Measurements from ENCODE around the gene ANKRD40. TPM values are rescaled to one million over a fixed set of nuclear protein-coding genes. Genes with fewer than 3 reads are reported as not detected.
A peak's percentile ranks its signal among the peaks of the same experiment; 100 is the strongest.

Gene ANKRD40
- total RNA-seq, 1 experiment from 2014 or later, result 72.0 TPM

GRCh38 chr17:50668838-50669581 lies 38.7 kb downstream of the ANKRD40 start:
- Histone ChIP-seq H3K4me3 (replicated peaks in 1 of 2; ENCODE audit: low read depth in 1 of 2, low read length in 2 of 2) (peak overlapping the region in 1 of 2 experiments; percentile 28; a peak in 1 of 4 replicates), H3K27me3 (ENCODE audit: insufficient read depth, low read length) (no peaks in the 10 kb centered on the region), H3K9me3 (ENCODE audit: control insufficient read depth in 1 of 2, insufficient read depth in 1 of 2, low read depth in 1 of 2, low read length in 2 of 2) (no peaks in the 10 kb centered on the region), H3K9me2 (ENCODE audit: insufficient read depth) (no peaks in the 10 kb centered on the region), H3K27ac (ENCODE audit: low read depth, low read length) (no peak overlapping the region; the same call in 1 of the 2 replicates), H3K9ac (ENCODE audit: low read length) (peak overlapping the region; percentile 34), H3K36me3 (ENCODE audit: control insufficient read depth in 1 of 2, insufficient read depth in 2 of 2, low read length in 2 of 2) (no peaks in the 10 kb centered on the region), H3K4me2 (ENCODE audit: low read length) (peak overlapping the region; percentile 67), H3K4me1 (ENCODE audit: control insufficient read depth in 1 of 2, insufficient read depth in 2 of 2, low read length in 2 of 2) (peaks cover 24 to 65% of the 10 kb centered on the region in 2 experiments), H3K79me2 (ENCODE audit: insufficient read depth, low read length) (no peaks in the 10 kb centered on the region), H2AFZ (ENCODE audit: low read depth, low read length, poor library complexity, severe bottlenecking) (no peak overlapping the region), H4K20me1 (ENCODE audit: insufficient read depth) (no peaks in the 10 kb centered on the region)
- ATAC-seq (0 out of 2 replicates have a peak, but pooled peaks have one; percentile 2), DNase-seq (ENCODE audit: low read depth, low spot score) (no peak)
- POLR2A ChIA-PET, result interaction anchor here (0.9 to 1.5 kb wide), 2 partner anchors 7 to 15 kb away, joined by 3 to 7 read pairs; no protein-coding TSS in a partner anchor
- CTCF ChIA-PET, result interaction anchor here (1.0 to 1.1 kb wide), 2 partner anchors 42 to 46 kb away, joined by 3 read pairs; no protein-coding TSS in a partner anchor
- intact Hi-C loops (cut with micrococcal nuclease), result no loop called here
- RAD21 ChIA-PET (ENCODE audit: low non-redundant PET in 1 of 2, low total read pairs in 2 of 2, uncharacterized antibody in 2 of 2, unreplicated experiment in 2 of 2), result interaction anchor here in 1 of 2 experiments (1.5 kb wide), 1 partner anchor 30 kb away, joined by 3 read pairs; no protein-coding TSS in a partner anchor
- BruUV-seq (replicated peaks), result no TSS peak
- TF ChIP-seq JUND (IDR thresholded peaks at IDR 0.05) (no peak), SIN3A (IDR thresholded peaks at IDR 0.05; ENCODE audit: low read depth) (no peak), POLR2AphosphoS5 (IDR thresholded peaks at IDR 0.05; ENCODE audit: low read depth, low read length) (0 out of 2 replicates have a peak, but pooled peaks have one; percentile 17), FOSL1 (IDR thresholded peaks at IDR 0.05; ENCODE audit: low read depth) (no peak), CTCF (IDR thresholded peaks at IDR 0.05 in 2 of 3, conservative IDR thresholded peaks at IDR 0.05 in 1 of 3; ENCODE audit: borderline replicate concordance in 1 of 3, insufficient read depth in 1 of 3, low read depth in 2 of 3, low read length in 2 of 3) (no peak), CEBPB (IDR thresholded peaks at IDR 0.05; ENCODE audit: low read depth) (no peak), ZFX (IDR thresholded peaks at IDR 0.05) (peak; percentile 62; the same call in 1 of the 2 replicates), SP1 (IDR thresholded peaks at IDR 0.05; ENCODE audit: low read depth) (no peak), YY1 (IDR thresholded peaks at IDR 0.05; ENCODE audit: extremely low read depth, insufficient replicate concordance, low read depth, low read length) (no peak), RAD21 (IDR thresholded peaks at IDR 0.05; ENCODE audit: low read depth) (no peak), SRF (IDR thresholded peaks at IDR 0.05; ENCODE audit: low read depth) (no peak)
- TF ChIP-seq, protein P1, sequence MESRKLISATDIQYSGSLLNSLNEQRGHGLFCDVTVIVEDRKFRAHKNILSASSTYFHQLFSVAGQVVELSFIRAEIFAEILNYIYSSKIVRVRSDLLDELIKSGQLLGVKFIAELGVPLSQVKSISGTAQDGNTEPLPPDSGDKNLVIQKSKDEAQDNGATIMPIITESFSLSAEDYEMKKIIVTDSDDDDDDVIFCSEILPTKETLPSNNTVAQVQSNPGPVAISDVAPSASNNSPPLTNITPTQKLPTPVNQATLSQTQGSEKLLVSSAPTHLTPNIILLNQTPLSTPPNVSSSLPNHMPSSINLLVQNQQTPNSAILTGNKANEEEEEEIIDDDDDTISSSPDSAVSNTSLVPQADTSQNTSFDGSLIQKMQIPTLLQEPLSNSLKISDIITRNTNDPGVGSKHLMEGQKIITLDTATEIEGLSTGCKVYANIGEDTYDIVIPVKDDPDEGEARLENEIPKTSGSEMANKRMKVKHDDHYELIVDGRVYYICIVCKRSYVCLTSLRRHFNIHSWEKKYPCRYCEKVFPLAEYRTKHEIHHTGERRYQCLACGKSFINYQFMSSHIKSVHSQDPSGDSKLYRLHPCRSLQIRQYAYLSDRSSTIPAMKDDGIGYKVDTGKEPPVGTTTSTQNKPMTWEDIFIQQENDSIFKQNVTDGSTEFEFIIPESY (IDR thresholded peaks at IDR 0.05; ENCODE audit: extremely low read depth, insufficient replicate concordance, low read length), result no peak
- TF ChIP-seq, protein P2, sequence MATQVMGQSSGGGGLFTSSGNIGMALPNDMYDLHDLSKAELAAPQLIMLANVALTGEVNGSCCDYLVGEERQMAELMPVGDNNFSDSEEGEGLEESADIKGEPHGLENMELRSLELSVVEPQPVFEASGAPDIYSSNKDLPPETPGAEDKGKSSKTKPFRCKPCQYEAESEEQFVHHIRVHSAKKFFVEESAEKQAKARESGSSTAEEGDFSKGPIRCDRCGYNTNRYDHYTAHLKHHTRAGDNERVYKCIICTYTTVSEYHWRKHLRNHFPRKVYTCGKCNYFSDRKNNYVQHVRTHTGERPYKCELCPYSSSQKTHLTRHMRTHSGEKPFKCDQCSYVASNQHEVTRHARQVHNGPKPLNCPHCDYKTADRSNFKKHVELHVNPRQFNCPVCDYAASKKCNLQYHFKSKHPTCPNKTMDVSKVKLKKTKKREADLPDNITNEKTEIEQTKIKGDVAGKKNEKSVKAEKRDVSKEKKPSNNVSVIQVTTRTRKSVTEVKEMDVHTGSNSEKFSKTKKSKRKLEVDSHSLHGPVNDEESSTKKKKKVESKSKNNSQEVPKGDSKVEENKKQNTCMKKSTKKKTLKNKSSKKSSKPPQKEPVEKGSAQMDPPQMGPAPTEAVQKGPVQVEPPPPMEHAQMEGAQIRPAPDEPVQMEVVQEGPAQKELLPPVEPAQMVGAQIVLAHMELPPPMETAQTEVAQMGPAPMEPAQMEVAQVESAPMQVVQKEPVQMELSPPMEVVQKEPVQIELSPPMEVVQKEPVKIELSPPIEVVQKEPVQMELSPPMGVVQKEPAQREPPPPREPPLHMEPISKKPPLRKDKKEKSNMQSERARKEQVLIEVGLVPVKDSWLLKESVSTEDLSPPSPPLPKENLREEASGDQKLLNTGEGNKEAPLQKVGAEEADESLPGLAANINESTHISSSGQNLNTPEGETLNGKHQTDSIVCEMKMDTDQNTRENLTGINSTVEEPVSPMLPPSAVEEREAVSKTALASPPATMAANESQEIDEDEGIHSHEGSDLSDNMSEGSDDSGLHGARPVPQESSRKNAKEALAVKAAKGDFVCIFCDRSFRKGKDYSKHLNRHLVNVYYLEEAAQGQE (IDR thresholded peaks at IDR 0.05; ENCODE audit: low read depth), result no peak
